NCI-H510A treated with DMSO at 0.1 percent for 48 hours (cell line): Measurements from ENCODE around the gene PSME2.
"Not testable (repeated sequence)": the region's sequence is repeated elsewhere in the genome, so short reads cannot be mapped to it uniquely, and the experiment has no call there.

ENCODE experiments used
- DNase-seq: peaks from one replicate; lab custom pipeline; 2025; lab: John Stamatoyannopoulos, UW

Gene PSME2

GRCh38 chr14:24114532-24115421 lies 31.6 kb downstream of the PSME2 start, which contains the start of the genes DCAF11 and NRL:
Gene DCAF11, plus strand, starts transcription at chr14:24114777. Its CDS starts 818 bp downstream, at chr14:24115595.
Gene NRL, minus strand, starts transcription at chr14:24114949. Its CDS starts 32,101 bp downstream, at chr14:24082848.
- peak; percentile 98 for DNase-seq

- DNase-seq = peak; percentile 96
Measured at GRCh38 chr14:24113801-24114531, 32.4 kb downstream of the PSME2 start.

GRCh38 chr14:24113379-24113800 lies 33.0 kb downstream of the PSME2 start:
- DNase-seq = no peak

- DNase-seq = no peak
Measured at GRCh38 chr14:24110523-24110922, 35.9 kb downstream of the PSME2 start.

- no peak for DNase-seq
Measured at GRCh38 chr14:24110060-24110459, 36.4 kb downstream of the PSME2 start.

- DNase-seq = no peak
Measured at GRCh38 chr14:24108336-24108874, 38.0 kb downstream of the PSME2 start.

GRCh38 chr14:24106672-24107271 lies 39.6 kb downstream of the PSME2 start:
- no peak for DNase-seq

GRCh38 chr14:24105609-24106239 lies 40.7 kb downstream of the PSME2 start:
- DNase-seq = not testable (repeated sequence)

GRCh38 chr14:24103451-24103850 lies 43.0 kb downstream of the PSME2 start:
- DNase-seq = no peak

GRCh38 chr14:24102357-24103048 lies 43.9 kb downstream of the PSME2 start:
- no peak for DNase-seq

- DNase-seq = no peak
Measured at GRCh38 chr14:24100982-24101494, 45.4 kb downstream of the PSME2 start.

- no peak for DNase-seq
Measured at GRCh38 chr14:24100197-24100981, 46.0 kb downstream of the PSME2 start.

GRCh38 chr14:24098927-24099813 lies 47.2 kb downstream of the PSME2 start:
- DNase-seq = peak; percentile 71

GRCh38 chr14:24098229-24098926 lies 48.0 kb downstream of the PSME2 start:
- DNase-seq = no peak

- no peak for DNase-seq
Measured at GRCh38 chr14:24096545-24097181, 49.7 kb downstream of the PSME2 start.

GRCh38 chr14:24095271-24096068 lies 50.9 kb downstream of the PSME2 start:
- DNase-seq = peak; percentile 77

- DNase-seq = no peak
Measured at GRCh38 chr14:24094841-24095270, 51.6 kb downstream of the PSME2 start.
